Stimulated activated CD8-positive, alpha-beta memory T cell treated with anti-CD3 and anti-CD28 coated beads, Interleukin-2, amount 100 ng/mL, for 48 hours (primary cell): ENCODE data around the gene SULF2.

Experiments
- DNase-seq, 2 donors: peaks; one replicate each; pipeline ENCODE4 v3.0.0-alpha.2; 2020; ENCODE audit warnings: low read depth in 2 of 2

The SULF2 gene

DNA sequence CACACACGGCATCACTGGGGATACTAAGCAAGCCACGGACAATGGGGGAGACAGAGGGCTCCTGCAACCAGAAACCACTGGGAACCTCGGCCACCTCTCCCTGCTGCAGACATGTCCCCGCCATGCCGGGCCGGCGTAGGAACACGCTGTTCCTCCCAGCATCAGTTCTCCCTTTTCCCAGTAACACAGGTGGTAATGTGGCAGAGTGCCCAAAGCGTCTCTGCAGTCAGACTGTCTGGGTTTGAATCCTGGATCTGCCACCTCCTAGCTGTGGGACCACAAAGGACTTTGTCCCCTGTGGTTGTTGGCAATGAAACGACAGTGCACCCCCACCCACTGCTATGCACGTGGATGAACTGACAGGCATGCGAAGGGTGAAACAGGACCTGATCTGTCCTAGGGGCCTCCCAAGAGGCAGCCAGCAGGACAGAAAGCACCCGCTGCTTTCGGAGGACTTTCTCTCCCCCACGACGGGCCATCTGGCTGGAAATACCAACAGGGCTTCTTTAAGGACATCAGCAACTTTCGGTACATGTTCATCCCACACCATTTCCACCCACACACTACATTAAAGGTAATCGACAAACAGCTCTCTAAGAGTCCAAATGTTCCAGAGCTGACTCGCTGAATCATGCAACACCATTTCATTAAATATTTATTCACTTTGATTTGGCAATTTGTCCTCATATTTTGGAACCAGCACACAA, 74.1 kb downstream of the SULF2 start:
- no peak for DNase-seq

DNA sequence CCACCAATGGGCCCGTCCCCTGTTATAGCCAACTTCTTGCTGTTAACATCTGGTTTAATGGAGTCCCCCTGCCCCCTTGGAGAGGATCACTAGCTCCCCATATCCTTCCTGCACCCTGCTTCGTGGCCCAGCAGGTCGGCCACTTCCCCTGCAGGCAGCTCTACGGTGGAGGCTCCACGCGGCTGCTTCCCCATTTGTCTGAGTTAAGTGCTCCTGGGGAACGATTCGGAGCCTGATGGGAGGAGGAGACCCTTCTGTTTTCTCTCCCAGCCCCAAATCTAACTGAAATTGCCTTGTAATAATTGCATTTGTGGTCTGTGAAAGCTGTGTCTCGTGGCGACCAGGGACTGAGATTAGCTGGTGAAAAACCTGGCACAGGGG, 74.6 kb downstream of the SULF2 start:
- DNase-seq, result no peak

DNA sequence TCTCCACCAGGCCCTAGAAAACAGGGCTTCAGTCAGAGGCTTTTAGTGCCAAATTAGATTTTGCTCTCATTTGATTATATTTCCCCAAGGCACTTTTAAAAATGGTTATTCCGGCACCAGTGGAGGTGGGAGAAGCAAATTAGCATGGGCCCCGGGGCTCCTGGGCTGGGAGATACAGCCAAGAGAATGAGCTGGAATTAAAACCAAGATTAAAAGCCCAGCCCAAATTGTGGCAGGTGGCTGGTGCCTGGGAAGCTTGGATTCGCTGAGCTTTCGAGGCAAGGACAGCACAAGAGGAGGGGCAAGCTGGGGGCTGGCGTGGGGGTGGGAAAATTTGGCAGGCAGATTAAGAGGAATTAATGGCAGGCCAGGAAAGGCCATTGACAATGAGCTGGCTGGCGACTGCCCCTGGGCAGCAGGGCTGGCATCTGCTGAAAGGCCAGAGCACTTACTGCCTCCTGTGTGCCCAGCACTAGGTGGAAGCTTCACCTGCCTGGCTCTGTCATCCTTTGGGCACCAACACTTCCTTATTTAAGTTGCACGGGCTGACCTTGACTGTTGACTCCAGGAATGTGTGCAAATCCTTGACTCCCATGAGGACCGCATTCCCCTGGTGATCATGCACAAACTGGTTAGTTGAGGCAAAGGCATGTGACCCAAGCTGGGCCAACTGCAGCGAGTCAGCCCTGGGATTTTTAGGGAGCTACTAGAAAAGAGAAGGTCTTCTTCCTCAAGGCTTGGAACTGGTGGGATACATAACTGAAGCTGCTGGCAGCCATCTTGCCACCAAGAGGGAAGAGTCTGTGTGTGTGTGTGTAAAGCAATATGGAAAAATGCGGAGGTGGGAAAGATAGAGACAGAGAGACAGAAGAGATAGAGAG, 76.1 kb downstream of the SULF2 start:
- no peak for DNase-seq

DNA sequence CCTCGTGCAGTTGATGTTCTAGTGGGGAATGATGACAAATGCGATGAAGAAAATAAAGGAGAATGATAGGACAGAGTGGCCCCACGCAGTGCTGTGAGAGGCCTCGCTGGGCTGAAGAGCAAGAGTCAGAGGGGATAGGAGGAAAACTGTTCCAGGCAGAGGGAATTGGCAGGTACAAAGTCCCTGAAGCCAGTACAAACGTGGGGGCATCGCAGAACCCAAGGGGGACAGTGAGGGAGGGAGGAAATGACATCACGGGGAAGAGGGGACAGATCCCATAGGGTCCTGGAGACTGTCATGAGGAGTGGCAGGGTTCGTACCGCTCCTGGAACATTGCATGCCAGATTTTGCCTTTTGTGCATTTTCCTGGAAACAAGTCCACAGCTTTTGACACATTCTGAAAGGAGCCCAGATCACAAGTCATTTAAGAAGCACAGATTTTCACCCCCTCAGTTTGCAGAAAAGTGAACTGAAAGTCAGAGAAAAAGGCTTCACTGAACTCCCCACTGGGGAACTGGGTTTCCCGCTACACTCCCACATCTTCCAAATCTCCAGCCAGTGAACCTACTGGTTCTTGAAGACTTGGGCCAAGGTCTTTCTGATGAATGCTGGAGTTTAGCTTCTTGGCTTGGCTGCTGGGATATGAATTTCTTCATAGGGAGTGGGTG, 77.0 kb downstream of the SULF2 start:
- DNase-seq, result no peak

DNA sequence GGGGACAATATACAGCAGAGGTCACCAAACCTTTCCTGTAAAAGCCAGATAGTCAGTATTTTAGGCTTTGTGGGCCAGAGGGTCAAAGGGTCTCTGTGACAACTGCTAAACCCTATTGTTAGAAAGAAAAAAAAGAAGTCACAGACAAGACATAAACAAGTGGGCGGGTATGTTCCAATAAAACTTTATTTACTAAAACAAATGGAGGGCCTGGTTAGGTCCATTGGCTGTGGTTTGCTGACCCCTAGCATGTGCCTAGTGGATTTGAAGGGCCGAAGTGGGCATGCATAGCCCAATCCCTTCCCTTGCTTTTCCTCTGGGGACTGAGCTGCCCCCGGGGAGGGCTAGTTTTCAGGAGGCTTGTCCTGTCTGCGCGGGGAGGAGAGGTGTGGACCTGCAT, 78.9 kb downstream of the SULF2 start:
- DNase-seq, result no peak

DNA sequence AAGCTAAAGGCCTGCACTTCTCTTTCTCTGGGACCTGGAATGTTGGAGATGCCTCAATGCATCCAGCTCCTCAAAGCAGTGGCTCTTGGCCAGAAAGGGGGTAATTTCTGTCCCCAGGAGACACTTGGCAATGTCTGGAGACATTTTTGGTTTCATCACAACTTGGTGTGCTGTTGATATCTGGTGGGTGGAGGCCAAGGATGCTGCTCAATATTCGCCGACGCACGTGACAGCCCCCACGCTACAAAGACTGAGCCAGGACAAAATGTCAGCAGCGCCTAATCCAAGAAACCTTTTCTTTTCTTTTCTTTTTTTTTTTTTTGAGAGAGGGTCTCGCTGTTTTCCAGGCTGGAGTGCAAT, 79.8 kb downstream of the SULF2 start:
- DNase-seq, result no peak

DNA sequence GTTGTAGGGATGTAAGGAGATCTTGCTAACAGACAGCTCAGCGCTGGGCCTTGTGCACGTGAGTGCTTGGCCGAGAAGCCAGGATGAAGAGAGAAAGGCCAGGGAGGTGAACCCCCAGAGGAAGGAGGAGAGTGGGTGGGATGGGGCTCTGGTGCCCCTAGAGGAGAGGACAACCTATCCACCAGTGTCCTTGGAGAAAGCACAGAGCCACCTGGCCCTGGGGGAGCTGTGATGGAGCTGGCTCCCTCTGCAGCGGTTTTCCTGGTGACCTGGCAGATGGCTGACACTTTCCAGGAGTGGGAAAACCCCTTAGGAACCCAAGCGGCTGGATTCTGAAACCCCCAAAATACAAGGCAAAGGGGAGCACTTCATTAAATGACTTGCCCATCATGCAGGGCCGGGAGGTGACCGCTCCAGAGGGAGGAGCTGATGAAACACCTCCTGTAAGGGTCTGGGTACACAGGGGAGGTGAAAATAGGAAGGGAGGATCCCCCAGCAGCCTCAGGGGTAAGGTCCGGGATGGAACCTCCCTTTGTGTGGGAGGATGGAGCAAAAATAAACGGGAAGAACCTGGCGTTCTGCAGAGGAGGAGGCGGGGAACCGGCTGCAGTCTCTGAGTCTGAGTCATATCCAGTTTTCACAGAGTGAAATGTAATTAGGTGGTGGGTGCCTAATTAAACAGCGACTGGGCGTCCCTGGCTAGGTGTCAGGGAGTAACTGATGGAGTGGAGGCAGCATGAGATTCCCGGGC, 80.4 kb downstream of the SULF2 start:
- DNase-seq, result no peak

DNA sequence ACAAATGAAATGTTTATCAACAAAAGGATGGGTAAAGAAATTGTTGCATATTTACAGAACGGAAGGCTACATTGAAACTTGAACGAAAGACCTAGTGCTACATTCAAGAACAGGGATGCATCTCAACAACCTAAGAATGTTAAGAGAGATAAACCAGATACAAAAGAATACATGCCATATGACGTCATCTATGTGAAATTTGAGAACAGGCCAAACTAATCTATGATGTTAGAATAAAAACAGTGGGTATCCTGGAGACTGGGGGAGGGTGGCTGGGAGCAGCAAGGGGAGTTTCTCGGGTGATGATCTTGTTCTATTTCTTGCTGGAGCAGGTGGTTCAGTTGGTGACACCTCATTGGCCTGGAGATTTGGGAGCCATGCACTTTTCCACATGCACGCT, 81.5 kb downstream of the SULF2 start:
- DNase-seq, result no peak

DNA sequence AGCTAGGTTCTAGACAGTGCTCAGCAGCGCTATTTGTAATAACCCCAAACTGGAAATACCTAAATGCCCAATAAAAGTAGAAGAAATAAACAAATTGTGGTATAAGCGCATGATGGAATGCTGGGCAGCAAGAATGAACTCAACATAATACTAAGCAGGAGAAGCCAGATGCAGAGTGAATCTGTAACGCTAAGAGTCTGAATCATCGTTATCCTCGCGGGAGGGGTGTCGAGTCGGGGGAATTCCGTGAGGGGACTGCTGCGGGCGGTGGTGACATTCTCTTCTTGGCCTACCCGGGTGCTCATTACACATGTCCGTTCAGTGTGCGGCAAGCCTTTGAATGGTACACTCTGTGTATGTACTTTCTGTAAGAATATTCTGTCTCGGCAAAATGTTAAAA, 83.7 kb downstream of the SULF2 start:
- DNase-seq, result no peak

DNA sequence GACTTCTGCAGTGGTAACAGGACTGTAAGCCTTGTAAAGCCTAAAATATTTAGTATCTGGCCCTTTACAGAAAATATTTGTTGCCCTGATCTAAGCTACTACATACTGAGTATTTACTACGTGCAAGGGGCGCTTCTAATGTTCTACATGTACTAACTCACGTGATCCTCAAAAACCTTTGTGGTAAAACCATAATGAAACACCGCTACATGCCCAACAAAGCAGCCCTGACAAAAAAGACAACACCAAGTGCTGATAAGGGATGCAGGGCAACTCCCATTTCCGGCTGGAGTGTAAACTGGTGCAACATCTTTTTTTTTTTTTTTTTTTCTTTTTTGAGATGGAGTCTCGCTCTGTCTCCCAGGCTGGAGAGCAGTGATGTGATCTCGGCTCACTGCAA, 85.0 kb downstream of the SULF2 start:
- no peak for DNase-seq

DNA sequence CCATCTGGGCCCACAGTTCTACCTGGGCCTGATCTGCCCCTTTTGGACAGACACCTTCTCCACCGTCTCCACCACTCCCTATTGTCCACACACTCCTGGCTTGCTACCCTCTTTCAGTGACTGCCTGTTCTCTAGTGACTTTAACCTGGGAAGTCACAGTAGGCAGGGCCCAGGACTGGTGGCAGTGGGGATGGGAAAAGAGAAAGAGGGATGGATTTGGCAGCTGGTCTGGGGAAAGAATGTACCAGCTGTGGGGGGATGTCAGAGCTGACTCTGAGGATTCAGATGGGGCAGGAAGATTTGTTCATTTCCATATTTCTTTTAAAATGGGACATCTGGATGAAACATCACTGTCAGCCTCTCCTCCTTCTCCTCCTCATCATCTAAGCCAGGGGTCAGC, 85.5 kb downstream of the SULF2 start:
- no peak for DNase-seq

DNA sequence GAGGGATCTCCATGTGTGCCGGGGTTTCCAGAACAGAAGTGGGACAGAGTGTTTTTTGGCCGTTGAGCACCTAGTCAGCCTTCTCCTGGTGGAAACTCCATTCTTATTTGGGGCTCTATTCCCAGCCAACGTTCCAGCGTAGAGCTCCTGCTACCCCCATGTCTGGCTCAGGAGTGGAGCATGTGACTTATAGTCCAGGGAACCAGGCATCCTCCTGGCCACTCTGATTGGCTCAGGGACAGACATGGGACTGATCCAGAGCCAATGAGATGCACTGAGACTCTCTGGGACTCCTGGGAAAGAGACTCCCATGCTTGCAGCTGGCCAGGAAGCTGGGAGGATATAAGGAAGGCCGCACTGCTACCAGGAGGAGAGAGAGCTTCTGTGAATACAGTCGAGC, 87.1 kb downstream of the SULF2 start:
- DNase-seq, result no peak

DNA sequence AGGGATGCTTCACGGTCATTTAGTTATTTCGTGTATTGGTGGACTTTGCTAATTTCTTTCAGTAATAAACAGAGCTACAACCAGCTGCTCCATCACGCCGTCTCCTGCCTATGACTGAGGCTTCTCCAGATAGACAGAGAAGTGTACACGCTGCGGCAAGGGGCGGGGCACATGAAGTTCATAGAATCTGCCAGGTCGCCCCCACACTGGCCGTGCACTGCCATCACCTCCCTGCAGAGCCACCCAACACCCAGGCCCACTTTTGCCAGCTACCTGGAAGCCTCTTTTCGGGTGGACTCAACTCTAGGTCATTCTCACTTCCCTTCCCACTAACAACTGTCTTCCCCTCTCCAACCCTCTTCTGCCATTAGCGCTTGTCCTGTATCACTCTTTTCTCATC, 88.4 kb downstream of the SULF2 start:
- no peak for DNase-seq

DNA sequence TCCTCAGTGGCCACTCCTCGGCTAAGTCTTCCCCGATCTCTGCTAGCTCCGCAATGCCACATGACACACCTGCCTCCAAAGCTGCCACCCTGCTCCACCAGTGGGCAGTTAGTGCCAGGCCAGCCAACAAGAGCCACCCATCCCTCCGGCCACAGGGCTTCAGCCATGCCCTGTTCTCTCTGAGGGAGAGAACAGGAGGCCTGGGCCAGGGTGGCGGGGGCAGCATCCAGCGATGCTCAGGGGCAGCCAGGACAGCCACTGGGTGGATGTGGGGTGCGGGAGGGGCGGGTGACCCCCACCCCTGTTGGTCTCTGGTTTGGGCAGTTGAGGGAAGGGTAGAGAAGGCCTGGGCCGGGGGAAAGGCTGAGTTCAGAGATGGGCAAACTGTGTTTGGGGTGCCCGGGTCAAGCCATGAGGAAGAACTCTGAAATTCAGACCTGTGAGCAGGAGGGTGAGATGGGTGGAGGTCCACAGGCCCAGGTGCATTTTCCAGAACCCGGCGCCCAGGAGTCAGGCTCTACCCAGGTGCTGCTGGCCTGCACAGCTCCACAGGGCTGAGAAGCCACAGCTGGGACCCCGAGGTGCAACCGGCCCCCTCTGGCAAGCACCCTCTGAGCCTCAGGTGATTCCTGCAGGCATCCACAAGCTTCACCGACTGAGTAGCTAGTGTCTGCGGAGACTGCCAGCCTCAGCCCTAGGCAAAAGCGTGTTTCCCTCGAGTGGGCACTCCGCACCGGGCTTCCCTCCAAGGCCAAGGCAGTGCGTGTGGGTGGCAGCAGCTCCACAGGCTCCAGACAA, 91.1 kb downstream of the SULF2 start:
- DNase-seq, result no peak

DNA sequence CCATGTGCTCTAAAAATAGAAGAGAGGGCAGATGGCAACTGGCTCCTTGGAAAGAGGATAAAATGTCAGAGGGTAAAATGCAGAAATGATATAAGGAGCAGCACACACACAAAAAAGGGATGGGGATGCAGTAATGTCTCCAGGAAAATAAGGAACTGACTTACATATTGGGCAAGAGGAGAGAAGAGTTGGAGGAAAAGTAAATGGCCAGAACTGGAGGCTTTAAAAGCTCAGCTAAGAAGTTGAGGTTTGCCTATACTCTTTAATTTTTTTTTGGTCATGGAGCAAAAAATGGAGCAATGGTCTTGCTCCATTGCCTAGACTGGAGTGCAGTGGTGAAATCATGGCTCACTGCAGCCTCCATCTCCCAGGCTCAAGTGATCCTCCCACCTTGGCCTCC, 93.7 kb downstream of the SULF2 start:
- DNase-seq, result no peak

DNA sequence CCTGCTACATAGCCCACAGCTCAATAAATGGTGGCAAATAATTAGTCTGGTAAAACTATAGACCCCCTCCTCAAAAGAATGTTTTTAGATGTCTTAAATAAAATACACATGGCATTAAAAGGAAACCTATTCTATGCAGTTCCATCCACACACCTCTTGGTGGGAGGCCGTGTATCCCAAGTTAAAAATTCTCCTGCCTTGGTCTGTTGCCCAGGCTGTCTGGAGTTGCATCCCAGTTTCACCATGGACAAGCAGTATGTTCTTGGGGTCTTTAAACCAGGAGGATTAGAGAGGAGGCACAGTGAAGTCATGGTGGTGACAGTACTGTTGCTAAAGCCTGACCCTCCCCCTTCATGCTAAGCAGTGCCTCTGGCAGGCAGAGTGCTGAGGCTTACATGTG, 95.5 kb downstream of the SULF2 start:
- DNase-seq, result no peak

DNA sequence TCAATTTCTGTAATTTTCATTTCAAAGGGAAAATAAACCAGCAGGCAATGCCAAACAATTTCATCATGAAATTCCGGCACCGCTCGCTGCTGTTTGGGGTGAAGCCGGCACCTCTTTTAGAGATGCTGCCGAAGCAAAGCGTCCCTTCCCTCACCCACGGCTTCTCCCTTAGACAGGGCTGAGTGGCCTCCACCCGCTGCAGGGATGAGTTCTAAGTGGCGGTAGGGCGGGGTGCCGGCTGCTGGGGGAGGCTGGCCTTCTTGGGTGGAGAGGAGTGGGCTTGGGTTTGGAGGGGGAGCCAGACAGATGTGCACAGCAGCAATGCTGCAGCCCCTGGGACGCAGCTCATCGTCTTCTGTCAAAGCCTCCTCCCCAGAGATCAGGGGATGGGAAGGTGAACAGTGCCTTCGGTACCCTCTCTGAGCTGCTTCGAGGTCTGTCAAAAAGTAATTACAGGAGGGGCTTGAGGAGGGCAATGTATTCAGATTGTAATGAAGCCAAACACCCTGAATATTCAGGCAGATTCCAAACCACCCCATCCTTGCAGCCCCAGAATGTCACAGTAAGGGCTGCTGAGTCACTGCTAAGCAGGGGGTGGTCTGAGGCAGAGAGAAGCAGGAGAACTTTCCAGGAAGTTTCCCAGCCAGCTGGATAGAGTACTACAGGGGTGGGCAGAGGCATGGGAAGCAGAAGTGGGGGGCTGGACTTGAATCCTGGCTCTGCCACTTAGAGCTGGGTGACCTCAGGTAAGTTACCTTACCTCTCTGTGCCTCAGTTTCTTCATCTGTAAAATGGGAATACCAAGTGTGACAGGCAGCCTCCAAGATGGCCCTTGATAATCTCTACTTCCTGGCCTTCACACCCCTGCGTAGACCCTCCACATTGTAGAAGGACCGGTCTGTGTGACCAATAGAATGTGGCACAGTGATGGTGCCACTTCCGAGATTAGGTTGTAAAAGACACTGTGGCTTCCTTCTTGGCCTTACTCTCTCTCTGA, 96.6 kb downstream of the SULF2 start:
- no peak for DNase-seq

DNA sequence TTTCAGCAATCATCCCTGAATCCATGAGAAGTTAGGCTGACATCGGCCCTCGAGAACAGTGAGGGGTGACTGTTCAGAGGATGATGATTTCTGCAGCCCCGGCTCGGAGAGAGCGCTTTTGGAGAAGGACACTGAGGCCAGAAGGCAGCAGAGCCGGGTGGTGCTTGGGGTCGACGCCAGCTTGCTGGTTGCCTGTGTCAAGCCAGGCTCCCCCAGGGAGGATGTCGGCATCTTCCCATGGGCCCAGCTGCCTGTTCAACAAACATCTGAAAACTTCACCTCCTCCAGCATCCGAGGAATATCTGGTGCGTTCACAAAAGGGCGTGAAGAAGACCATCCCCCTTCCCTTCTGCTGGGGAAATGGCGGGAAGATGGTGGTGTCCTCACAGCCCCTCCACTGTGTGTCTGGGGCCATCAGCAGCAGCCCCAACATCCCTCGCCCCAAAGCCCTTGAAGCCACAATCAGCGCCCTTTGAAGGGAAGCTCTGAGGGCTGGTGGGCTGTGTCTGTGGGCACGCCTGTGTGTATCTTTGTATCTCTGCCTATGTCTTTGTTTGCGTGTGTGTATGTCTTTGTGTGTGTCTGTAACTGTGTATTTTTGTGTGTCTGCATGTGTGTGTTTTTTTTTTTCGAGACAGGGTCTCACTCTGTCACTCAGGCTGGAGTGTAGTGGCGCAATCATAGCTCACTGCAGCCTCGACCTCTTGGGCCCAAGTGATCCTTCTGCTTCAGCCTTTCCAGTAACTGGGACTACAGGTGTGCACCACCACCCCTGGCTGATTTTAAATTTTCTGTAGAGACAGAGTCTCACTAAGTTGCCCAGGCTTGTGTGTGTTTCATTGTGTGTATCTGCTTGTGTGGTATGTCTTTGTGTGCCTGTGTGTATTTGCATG, 97.9 kb downstream of the SULF2 start:
- DNase-seq, result no peak

DNA sequence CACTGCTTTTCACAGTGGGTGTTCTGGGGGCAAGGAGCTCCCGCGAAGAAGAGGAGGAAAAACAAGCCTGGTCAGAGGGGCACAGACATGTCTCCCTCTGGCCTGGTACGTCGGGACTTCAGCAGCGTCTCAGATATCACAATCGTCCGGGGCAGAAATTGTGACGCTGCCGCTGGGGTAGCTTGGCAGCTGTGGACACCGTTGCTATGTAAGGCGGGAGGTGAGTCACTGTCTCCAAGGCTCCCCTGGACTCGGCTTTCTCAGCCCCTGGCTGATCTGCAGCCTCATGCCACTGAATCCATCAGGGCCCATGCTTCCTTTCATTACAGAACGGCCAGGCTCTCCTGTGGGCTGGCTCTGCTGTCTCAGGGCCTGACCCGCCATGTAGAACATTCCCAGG, 98.7 kb downstream of the SULF2 start:
- DNase-seq, result no peak
